Gastroesophageal sphincter (tissue), 4 donors: ENCODE measurements around the gene LIMCH1. TPM values are rescaled to one million over a fixed set of nuclear protein-coding genes. Genes with fewer than 3 reads are reported as not detected.

Source experiments
- ATAC-seq: fragments of 150-250 bp; one replicate; pipeline ENCODE4 v1.9.1; 2016; ENCODE audit warnings: mild to moderate bottlenecking, moderate library complexity
- H3K27ac ChIP-seq, 4 donors: fragments of 200-600 bp; sonication (generic) in 3 of 4; 1 replicate in 3 of 4; 2 replicates in 1 of 4; pipeline ENCODE4 v1.5.1; 2016 to 2019
- H3K27me3 ChIP-seq: fragments of 200-600 bp; sonication (generic); one replicate; pipeline ENCODE4 v1.5.1; 2019
- H3K36me3 ChIP-seq, 2 donors: fragments of 200-600 bp; sonication (generic); one replicate each; pipeline ENCODE4 v1.5.1; 2019; ENCODE audit warnings: control low read depth in 1 of 2
- H3K4me1 ChIP-seq, 3 donors: fragments of 200-600 bp; sonication (generic); 1 replicate in 2 of 3; 2 replicates in 1 of 3; pipeline ENCODE4 v1.5.1; 2016 to 2019; ENCODE audit warnings: control low read depth in 2 of 3
- H3K4me3 ChIP-seq, 2 donors: fragments of 200-600 bp; sonication (generic); one replicate each; pipeline ENCODE4 v1.5.1; 2019; ENCODE audit warnings: mild to moderate bottlenecking in 1 of 2, moderate library complexity in 1 of 2
- H3K9me3 ChIP-seq, 3 donors: fragments of 200-600 bp; sonication (generic); one replicate each; pipeline ENCODE4 v1.5.1; 2017 to 2019; ENCODE audit warnings: control low read depth in 2 of 3
- CTCF ChIP-seq, 4 experiments: fragments of 200-600 bp in 2 of 4; fragments of 450-650 bp in 2 of 4; sonication (generic) in 1 of 4; IDR thresholded peaks; one replicate each; pipeline ENCODE4 v1.5.1; 2017 to 2019; ENCODE audit warnings: antibody characterized with exemption in 4 of 4, mild to moderate bottlenecking in 2 of 4, moderate library complexity in 2 of 4
- EP300 ChIP-seq: sonication (generic); formaldehyde crosslinking; IDR thresholded peaks from one replicate; pipeline ENCODE4 v1.6.1; 2017; ENCODE audit warnings: antibody characterized with exemption, mild to moderate bottlenecking
- POLR2A ChIP-seq, 2 donors: fragments of 450-650 bp; IDR thresholded peaks; one replicate each; pipeline ENCODE4 v1.6.1; 2017; ENCODE audit warnings: antibody characterized with exemption in 2 of 2, mild to moderate bottlenecking in 2 of 2, moderate library complexity in 1 of 2
- POLR2AphosphoS5 ChIP-seq: sonication (generic); formaldehyde crosslinking; IDR thresholded peaks from one replicate; pipeline ENCODE4 v1.6.1; 2017; ENCODE audit warnings: antibody characterized with exemption
- WGBS, 2 donors: methylation state at CpG; one replicate each; pipeline ENCODE4 v1.1.5; 2018; ENCODE audit warnings: low coverage in 1 of 2; 5-methylcytosine and 5-hydroxymethylcytosine counted together
- total RNA-seq, 4 donors: library from RNA; depleted of rRNA; stranded (reverse); fragments of >200 nt; gene quantifications; one replicate each; pipeline ENCODE4 v1.1.0, GENCODE V29; 2016

LIMCH1 gene
- total RNA-seq, 4 donors from 2014 or later = 9.8 to 82.9 (median 63.1) TPM

- WGBS, 2 donors = 74 to 81% methylated on average over 3 of the region's 3 CpGs
- Histone ChIP-seq H3K4me3 (no peak overlapping the region), H3K27me3 (no peaks in the 10 kb centered on the region), H3K36me3 (no peaks in the 10 kb centered on the region), H3K27ac (no peak overlapping the region), H3K9me3 (no peaks in the 10 kb centered on the region), H3K4me1 (peaks cover 0 to 22% (median 4%) of the 10 kb centered on the region in 3 donors)
- TF ChIP-seq POLR2AphosphoS5 = no peak
- no peak for TF ChIP-seq CTCF (IDR thresholded peaks at IDR 0.05)
- TF ChIP-seq POLR2A (IDR thresholded peaks at IDR 0.05) = no peak
- TF ChIP-seq EP300 = no peak
- no peak for ATAC-seq
These were observed 11.5 kb downstream of the LIMCH1 start for GRCh38 chr4:41549478-41549877.

- no peaks in the 10 kb centered on the region for H3K36me3 ChIP-seq
- no peak overlapping the region for H3K27ac ChIP-seq
- no peak for TF ChIP-seq CTCF (IDR thresholded peaks at IDR 0.05)
- no peak for TF ChIP-seq EP300
- TF ChIP-seq POLR2A (IDR thresholded peaks at IDR 0.05) = no peak
- no peak for TF ChIP-seq POLR2AphosphoS5
- ATAC-seq = no peak
- H3K4me1 ChIP-seq = peaks cover 0 to 21% (median 4%) of the 10 kb centered on the region in 3 donors
- H3K4me3 ChIP-seq = no peak overlapping the region
- no peaks in the 10 kb centered on the region for H3K27me3 ChIP-seq
- no peaks in the 10 kb centered on the region for H3K9me3 ChIP-seq
These were observed 12.4 kb downstream of the LIMCH1 start for GRCh38 chr4:41550308-41550707.

DNA sequence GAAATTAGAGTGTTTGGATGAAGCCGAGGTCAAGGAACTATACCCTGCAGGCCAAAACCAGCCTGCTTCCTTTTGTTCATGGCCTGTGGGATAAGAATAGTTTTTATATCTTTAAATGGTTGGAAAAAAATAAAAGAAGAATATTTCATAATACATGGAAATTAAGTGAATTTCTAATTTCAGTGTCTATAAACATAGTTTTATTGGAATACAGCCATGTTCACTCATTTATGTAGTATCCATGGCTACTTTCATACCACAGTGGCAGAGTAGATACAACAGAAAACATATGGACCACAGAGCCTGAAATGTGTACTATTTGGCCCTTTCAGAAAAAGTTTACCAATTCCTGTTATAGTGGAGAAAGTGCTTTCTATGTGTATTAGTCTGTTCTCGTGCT is 13.6 kb downstream of the LIMCH1 start:
- ATAC-seq = no peak
- WGBS, 2 donors = 68 to 83% methylated on average over 1 to 2 of the region's 2 CpGs
- TF ChIP-seq POLR2AphosphoS5 = no peak
- TF ChIP-seq CTCF (IDR thresholded peaks at IDR 0.05) = no peak
- no peak for TF ChIP-seq POLR2A (IDR thresholded peaks at IDR 0.05)
- TF ChIP-seq EP300 = no peak
- no peak overlapping the region for H3K4me3 ChIP-seq
- no peaks in the 10 kb centered on the region for H3K9me3 ChIP-seq
- no peaks in the 10 kb centered on the region for H3K36me3 ChIP-seq
- no peaks in the 10 kb centered on the region for H3K27me3 ChIP-seq
- peaks cover 0 to 14% (median 4%) of the 10 kb centered on the region in 3 donors for H3K4me1 ChIP-seq
- no peak overlapping the region for H3K27ac ChIP-seq

DNA sequence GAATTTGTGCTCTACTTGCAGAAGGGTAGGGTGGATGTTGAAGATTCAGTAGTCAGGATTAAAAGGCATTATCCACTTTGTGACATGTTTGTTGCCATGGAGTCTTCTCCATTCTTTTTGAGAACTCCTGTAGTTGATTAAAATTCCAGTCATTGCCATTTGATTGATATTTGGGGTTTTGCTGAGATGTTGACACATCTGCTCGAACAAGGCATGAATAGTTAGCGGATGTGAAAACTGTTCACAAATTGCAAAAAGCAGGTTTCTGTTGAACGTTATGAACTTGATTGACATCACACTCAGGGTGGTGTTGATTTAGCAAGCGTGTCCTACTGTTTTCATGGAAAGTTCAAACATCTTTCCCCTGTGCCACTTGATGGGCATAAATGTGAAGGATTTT is 16.9 kb downstream of the LIMCH1 start:
- TF ChIP-seq CTCF (IDR thresholded peaks at IDR 0.05) (no peak), POLR2AphosphoS5 (no peak), EP300 (no peak), POLR2A (IDR thresholded peaks at IDR 0.05) (no peak)
- H3K36me3 ChIP-seq = no peaks in the 10 kb centered on the region
- 96 to 100% methylated on average over 2 to 4 of the region's 4 CpGs for WGBS, 2 donors
- no peaks in the 10 kb centered on the region for H3K27me3 ChIP-seq
- ATAC-seq = no peak
- no peaks in the 10 kb centered on the region for H3K9me3 ChIP-seq
- H3K4me1 ChIP-seq = peaks cover 0 to 14% (median 4%) of the 10 kb centered on the region in 3 donors
- no peak overlapping the region for H3K4me3 ChIP-seq
- no peak overlapping the region for H3K27ac ChIP-seq

DNA sequence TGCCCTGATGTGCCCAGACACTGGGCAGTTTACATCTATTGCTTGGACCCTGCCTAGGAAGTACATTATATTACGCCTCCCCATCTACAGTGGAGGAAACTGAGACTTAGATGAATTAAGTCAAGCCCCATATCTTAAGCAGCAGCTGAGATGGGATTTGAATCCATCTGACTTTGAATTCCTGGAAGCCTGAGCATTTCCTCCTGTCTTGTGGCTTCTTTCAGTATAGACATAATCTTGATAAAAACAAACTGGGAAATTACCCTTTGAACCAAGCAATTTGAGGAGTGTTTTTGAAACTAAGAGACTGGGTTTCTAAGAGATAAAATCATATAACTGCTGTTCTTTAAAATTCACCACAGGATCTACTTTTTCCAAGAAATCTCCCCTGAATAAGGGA is 18.6 kb downstream of the LIMCH1 start:
- H3K27ac ChIP-seq = no peak overlapping the region
- no peak for ATAC-seq
- no peak for TF ChIP-seq CTCF (IDR thresholded peaks at IDR 0.05)
- no peak for TF ChIP-seq EP300
- TF ChIP-seq POLR2A (IDR thresholded peaks at IDR 0.05) = no peak
- TF ChIP-seq POLR2AphosphoS5 = no peak
- H3K27me3 ChIP-seq = no peaks in the 10 kb centered on the region
- WGBS, 2 donors = 82% methylated on average over 1 of the region's 1 CpG; no CpG with 5 or more reads in 1 of the 2 donors
- H3K4me1 ChIP-seq = peaks cover 0 to 5% (median under 1%) of the 10 kb centered on the region in 3 donors
- H3K4me3 ChIP-seq = no peak overlapping the region
- no peaks in the 10 kb centered on the region for H3K9me3 ChIP-seq
- no peaks in the 10 kb centered on the region for H3K36me3 ChIP-seq
